ENCODE results near the gene MIEN1.
A peak's percentile ranks its signal among the peaks of the same experiment; 100 is the strongest.
"Not testable (repeated sequence)": the region's sequence is repeated elsewhere in the genome, so short reads cannot be mapped to it uniquely, and the experiment has no call there.

Gene MIEN1

GRCh38 chr17:39742126-39742855 lies 12.0 kb upstream of the MIEN1 start:
- H3K4me3 ChIP-seq (ENCODE audit: low read depth, low read length), result no peak overlapping the region
- no peak for DNase-seq (ENCODE audit: low read depth)

DNA sequence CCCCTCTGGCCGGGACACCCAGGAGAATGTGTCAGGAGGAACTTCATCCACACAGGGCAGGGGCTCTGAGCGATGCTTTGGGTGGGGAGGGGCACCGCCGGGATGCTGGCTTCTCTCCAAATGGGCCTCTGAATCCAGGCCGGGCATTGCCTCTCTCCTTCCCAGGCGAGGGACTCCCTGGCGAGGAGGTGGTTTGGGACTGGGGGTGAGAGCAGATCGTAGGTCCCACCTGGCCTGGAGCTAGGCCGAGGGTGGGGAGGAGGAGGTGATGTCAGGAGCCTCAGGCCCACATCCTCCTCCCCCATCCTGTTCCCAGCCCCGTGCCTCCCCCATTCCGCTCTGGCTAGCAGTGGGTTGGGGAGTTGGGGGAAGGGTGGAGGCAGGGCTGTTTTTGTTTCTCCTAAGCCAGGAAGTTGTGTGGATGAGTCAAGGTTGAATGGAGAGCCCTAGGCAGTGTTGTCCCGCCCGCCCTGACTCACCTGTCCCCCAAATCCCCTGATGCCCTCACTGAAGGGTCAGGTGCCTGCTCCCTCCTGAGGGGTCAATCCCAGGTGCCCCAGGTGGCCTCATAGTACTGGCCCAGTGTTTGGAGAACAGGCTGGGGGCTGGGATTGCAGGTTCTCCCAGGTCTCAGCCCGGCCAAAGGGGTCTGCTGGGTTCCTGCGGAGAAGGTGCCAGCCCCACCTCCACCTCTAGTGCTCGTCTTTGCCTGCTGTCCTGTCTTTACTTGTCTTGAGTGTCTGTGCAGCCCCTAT lies 10.2 kb upstream of the MIEN1 start:
- H3K4me3 ChIP-seq (ENCODE audit: low read depth, low read length), result no peak overlapping the region
- DNase-seq (ENCODE audit: low read depth), result no peak

- DNase-seq (ENCODE audit: low read depth), result no peak
- no peak overlapping the region for H3K4me3 ChIP-seq (ENCODE audit: low read depth, low read length)
These were observed 9.6 kb upstream of the MIEN1 start for GRCh38 chr17:39739885-39740356.

DNA sequence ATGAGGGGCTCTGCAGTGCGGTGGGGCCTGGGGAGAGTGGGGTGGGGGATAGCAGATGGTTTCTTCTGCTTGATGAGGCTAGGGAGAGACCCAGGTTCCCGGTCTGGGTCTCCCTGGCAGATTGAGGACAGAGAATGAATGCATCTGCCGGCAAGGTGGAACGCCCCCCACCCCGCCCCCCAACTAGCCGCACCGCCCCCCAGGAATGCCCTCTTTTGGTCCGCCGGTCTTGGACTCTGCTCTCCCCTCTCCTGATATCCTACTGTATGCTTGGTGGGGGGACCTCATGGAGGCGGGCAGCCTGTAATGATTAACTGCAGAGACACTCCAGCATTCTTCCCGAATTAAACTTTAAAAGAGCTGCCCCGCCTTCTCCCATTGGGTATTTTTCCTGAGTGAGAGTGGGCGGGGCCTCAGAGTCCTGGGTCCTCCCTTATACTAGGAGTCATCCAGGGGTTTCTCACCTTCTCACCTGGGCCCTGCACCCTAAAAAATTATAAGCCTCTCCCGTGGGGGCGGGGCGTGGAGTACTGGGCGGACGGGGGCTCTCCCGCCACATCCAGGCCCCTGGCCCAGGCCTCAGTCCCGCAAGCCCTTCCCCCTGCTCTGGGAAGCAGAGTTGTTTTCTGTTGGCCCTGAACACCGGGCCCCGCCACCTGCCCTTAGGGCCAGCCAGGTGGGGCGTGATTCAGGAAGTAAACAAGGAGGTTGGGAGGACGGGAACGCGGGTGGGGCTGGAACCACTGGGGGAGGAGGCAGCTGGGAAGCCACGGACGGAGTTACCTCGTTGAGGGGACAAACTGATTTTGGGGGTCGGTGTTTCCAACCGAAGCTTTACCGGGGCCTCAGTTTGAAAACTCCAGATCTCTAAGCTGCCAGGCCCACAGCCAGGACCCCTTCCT lies 8.9 kb upstream of the MIEN1 start:
- no peak for DNase-seq (ENCODE audit: low read depth)
- no peak overlapping the region for H3K4me3 ChIP-seq (ENCODE audit: low read depth, low read length)

- H3K4me3 ChIP-seq (ENCODE audit: low read depth, low read length), result no peak overlapping the region
These were observed 8.2 kb upstream of the MIEN1 start for GRCh38 chr17:39738568-39738901.

GRCh38 chr17:39737760-39738567 lies 7.6 kb upstream of the MIEN1 start, which contains the start of gene GRB7:
TSS of gene GRB7 (plus strand) at chr17:39737938. CDS start at chr17:39742302, 4,364 bp downstream.
- DNase-seq (ENCODE audit: low read depth), result no peak
- H3K4me3 ChIP-seq (ENCODE audit: low read depth, low read length), result no peak within 1 kb of the TSS

More at GRCh38 chr17:39738568-39738901, 8.2 kb upstream of the MIEN1 start:
- no peak for DNase-seq (ENCODE audit: low read depth)

DNA sequence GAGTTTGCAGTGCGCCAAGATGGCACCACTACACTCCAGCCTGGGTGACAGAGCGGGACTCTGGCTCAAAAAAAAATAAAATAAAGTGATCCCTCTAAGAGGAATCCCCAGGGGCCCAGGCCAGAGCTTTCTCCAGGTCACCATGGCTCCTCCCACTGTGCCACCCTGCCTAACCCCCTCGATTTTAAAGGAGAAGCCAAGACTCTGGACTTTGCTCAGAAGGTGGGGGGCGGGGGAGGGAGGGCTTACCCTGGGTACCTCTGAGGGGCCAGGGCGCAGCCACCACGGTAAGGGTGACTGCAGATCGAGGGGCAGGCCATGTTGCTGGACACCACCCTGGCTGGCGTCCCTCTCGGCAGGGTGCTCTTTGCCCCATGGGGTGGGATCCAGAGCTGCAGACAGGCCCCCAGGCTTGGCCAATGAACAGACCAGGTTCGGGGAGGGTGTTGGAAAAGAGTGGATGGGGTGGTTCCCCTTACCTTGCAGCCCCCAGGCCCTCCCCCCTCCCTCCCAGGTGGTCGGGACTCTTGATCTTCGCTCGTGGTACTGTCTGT lies 7.0 kb upstream of the MIEN1 start:
- no peak for DNase-seq (ENCODE audit: low read depth)
- no peak overlapping the region for H3K4me3 ChIP-seq (ENCODE audit: low read depth, low read length)

DNA sequence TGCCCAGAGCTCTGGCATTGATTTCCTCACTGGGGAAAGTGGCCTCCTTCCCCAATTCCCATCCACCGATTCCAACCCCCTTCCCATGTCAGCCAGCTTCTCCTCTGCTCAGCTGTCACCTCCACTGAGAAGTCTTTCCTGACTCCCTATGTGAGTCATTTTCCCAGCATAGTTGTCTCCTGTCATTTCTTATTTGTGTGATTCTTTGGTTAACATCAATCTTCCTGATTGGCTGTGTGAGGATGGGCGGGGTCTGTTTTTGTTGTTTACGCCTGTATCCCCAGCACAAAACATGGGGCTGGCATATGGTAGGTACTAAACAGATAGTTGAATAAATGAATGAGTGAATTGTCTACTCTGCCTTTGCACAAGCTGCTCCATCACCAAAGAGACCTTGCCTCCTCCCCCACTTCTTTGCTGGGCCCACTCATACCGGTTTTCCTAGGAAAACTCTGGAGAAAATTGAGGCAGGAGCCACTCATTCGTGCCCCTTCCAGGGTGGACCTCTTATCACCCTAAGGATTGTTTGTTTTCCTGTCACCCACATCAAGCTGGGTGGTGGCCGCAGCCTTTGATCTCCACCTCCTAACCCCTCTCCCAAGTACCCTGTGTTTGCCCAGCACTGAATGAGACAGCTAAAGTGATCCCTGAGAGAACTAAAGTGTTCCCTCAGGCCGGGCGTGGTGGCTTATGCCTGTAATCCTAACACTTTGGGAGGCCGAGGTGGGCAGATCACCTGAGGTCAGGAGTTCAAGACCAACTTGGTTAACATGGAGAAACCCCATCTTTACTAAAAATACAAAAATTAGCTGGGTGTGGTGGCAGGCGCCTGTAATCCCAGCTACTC lies 6.2 kb upstream of the MIEN1 start:
- no peak overlapping the region for H3K4me3 ChIP-seq (ENCODE audit: low read depth, low read length)
- no peak for DNase-seq (ENCODE audit: low read depth)

GRCh38 chr17:39735882-39736281 lies 5.5 kb upstream of the MIEN1 start:
- DNase-seq (ENCODE audit: low read depth), result no peak
- H3K4me3 ChIP-seq (ENCODE audit: low read depth, low read length), result no peak overlapping the region

GRCh38 chr17:39732586-39732985 lies 2.3 kb upstream of the MIEN1 start:
- no peak overlapping the region for H3K4me3 ChIP-seq (ENCODE audit: low read depth, low read length)
- no peak for DNase-seq (ENCODE audit: low read depth)

DNA sequence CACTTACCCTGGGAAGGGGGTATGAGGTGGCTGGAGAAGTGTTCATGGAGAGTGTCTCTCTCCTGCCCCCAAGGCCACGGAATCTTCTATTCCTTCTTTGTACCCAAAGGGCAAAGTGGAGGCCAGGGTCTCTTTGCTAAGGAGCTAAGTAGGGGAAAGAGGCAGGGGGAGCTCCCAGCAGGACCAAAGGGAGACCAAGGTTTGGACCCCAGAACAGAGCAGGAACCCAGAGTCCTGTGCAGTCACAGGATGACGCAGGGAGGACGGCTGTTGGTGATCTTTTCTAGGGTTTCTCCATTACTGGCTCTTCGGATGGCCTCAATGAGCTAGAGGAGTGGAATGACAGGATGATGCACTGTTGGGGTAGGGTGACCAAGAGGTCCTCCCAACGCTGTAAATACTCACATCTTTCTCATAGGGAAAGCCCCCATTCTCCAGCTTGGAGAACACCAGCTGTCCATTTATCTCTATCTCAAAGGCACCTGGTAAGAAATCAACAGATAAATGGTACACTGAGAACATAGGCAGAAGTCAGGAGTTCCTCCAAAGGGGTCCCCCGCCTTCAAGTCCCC lies 966 bp downstream of the MIEN1 start:
- H3K4me3 ChIP-seq (ENCODE audit: low read depth, low read length), result peak overlapping the region; percentile 79
- DNase-seq (ENCODE audit: low read depth), result no peak

DNA sequence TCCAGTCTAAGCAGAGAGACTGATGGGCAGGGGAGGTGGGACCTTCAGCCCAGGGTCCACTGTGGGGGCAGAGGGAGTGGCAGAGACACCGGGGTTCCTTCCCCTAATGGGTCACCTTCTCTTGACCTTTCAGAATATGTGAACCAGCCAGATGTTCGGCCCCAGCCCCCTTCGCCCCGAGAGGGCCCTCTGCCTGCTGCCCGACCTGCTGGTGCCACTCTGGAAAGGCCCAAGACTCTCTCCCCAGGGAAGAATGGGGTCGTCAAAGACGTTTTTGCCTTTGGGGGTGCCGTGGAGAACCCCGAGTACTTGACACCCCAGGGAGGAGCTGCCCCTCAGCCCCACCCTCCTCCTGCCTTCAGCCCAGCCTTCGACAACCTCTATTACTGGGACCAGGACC lies 2.8 kb downstream of the MIEN1 start:
- no peak for DNase-seq (ENCODE audit: low read depth)
- H3K4me3 ChIP-seq (ENCODE audit: low read depth, low read length), result no peak overlapping the region

DNA sequence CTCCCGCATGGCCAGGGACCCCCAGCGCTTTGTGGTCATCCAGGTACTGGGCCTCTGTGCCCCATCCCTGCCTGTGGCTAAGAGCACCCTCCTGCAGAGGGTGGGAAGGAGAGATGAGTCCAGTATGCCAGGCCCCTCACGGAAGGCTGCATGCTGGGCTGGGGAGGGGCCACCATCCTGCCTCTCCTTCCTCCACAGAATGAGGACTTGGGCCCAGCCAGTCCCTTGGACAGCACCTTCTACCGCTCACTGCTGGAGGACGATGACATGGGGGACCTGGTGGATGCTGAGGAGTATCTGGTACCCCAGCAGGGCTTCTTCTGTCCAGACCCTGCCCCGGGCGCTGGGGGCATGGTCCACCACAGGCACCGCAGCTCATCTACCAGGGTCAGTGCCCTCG lies 3.7 kb downstream of the MIEN1 start:
- H3K4me3 ChIP-seq (ENCODE audit: low read depth, low read length), result no peak overlapping the region
- DNase-seq (ENCODE audit: low read depth), result no peak

- H3K4me3 ChIP-seq (ENCODE audit: low read depth, low read length); DNase-seq (ENCODE audit: low read depth): not testable (repeated sequence)
These were observed 4.4 kb downstream of the MIEN1 start for GRCh38 chr17:39725923-39726322.

DNA sequence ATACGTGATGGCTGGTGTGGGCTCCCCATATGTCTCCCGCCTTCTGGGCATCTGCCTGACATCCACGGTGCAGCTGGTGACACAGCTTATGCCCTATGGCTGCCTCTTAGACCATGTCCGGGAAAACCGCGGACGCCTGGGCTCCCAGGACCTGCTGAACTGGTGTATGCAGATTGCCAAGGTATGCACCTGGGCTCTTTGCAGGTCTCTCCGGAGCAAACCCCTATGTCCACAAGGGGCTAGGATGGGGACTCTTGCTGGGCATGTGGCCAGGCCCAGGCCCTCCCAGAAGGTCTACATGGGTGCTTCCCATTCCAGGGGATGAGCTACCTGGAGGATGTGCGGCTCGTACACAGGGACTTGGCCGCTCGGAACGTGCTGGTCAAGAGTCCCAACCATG lies 5.6 kb downstream of the MIEN1 start:
- no peak overlapping the region for H3K4me3 ChIP-seq (ENCODE audit: low read depth, low read length)
- no peak for DNase-seq (ENCODE audit: low read depth)

GRCh38 chr17:39722965-39723848 lies 7.1 kb downstream of the MIEN1 start:
- DNase-seq (ENCODE audit: low read depth), result no peak
- no peak overlapping the region for H3K4me3 ChIP-seq (ENCODE audit: low read depth, low read length)

DNA sequence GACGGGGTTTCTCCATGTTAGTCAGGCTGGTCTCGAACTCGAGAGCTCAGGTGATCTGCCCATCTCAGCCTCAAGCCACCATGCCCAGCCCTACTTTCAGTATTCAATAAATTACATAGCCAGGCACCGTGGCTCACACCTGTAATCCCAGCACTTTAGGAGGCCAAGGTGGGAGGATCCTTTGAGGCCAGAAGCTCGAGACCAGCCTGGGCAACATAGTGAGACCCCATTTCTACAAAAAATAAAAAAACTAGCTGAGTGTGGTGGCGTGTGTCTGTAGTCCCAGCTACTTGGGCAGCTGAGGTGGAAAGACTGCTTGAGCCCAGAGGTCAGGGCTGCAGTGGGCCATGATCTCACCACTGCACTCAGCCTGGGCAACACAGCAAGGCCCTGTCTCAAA lies 8.2 kb downstream of the MIEN1 start:
- no peak for DNase-seq (ENCODE audit: low read depth)

More for the DNA sequence above, 8.2 kb downstream of the MIEN1 start:
- no peak overlapping the region for H3K4me3 ChIP-seq (ENCODE audit: low read depth, low read length)

All from skeletal muscle cell (primary cell).